ACC112 (cell line): ENCODE data around the gene LYAR.
"Not testable (repeated sequence)": the region's sequence is repeated elsewhere in the genome, so short reads cannot be mapped to it uniquely, and the experiment has no call there.

Experiments
- H2AFZ ChIP-seq: fragments of 200-600 bp; sonication (generic); one replicate; pipeline ENCODE4 v1.6.0; 2017; ENCODE audit warnings: antibody characterized with exemption, low read length; ENCODE audit not compliant: unreplicated experiment
- H3K27ac ChIP-seq: fragments of 200-600 bp; sonication (generic); 2 replicates; pipeline ENCODE4 v1.5.1; 2014; ENCODE audit warnings: low read depth, mild to moderate bottlenecking, antibody characterized with exemption, low read length, moderate library complexity
- H3K27me3 ChIP-seq: fragments of 200-600 bp; sonication (generic); 2 replicates; pipeline ENCODE4 v1.6.1; 2014; ENCODE audit warnings: mild to moderate bottlenecking, antibody characterized with exemption, low read length, moderate library complexity, mixed read lengths; ENCODE audit not compliant: insufficient read depth
- H3K36me3 ChIP-seq: fragments of 200-600 bp; sonication (generic); 2 replicates; pipeline ENCODE4 v1.6.1; 2016; ENCODE audit warnings: mild to moderate bottlenecking, antibody characterized with exemption, low read length, moderate library complexity, mixed read lengths; ENCODE audit not compliant: insufficient read depth
- H3K4me1 ChIP-seq: fragments of 200-600 bp; sonication (generic); one replicate; pipeline ENCODE4 v1.6.1; 2016; ENCODE audit warnings: low read length, mixed read lengths; ENCODE audit not compliant: insufficient read depth, unreplicated experiment, control insufficient read depth
- H3K4me3 ChIP-seq: fragments of 200-600 bp; sonication (generic); 2 replicates; pipeline ENCODE4 v1.5.1; 2014; ENCODE audit warnings: mild to moderate bottlenecking, low read depth, low read length
- H3K79me2 ChIP-seq: fragments of 200-600 bp; sonication (generic); one replicate; pipeline ENCODE4 v1.6.0; 2016; ENCODE audit warnings: low read length; ENCODE audit not compliant: control insufficient read depth, unreplicated experiment, insufficient read depth

The LYAR gene

GRCh38 chr4:4247696-4248028 is 42.3 kb downstream of the LYAR start:
- Histone ChIP-seq H3K36me3 (peaks cover 3% of the 10 kb centered on the region; the same call in 1 of the 2 replicates), H3K4me1 (peaks cover 6% of the 10 kb centered on the region), H3K4me3 (peak overlapping the region; percentile 96), H3K27me3 (no peaks in the 10 kb centered on the region), H2AFZ (peak overlapping the region; percentile 92), H3K79me2 (peaks cover 12% of the 10 kb centered on the region), H3K27ac (peak overlapping the region; percentile 90)

- Histone ChIP-seq H3K79me2 (peaks cover 12% of the 10 kb centered on the region), H3K4me1 (peaks cover 6% of the 10 kb centered on the region), H3K27ac (no peak overlapping the region), H3K36me3 (peaks cover 14% of the 10 kb centered on the region), H3K27me3 (no peaks in the 10 kb centered on the region), H3K4me3 (no peak overlapping the region), H2AFZ (no peak overlapping the region)
Observed at GRCh38 chr4:4245172-4245571, 44.8 kb downstream of the LYAR start.

- not testable (repeated sequence) for H3K4me3 ChIP-seq, H3K4me1 ChIP-seq, H3K27ac ChIP-seq, H3K27me3 ChIP-seq, H3K79me2 ChIP-seq, H2AFZ ChIP-seq
- peaks cover 18% of the 10 kb centered on the region for H3K36me3 ChIP-seq
Observed at GRCh38 chr4:4239551-4239950, 50.4 kb downstream of the LYAR start.

- Histone ChIP-seq H3K36me3 (0 out of 2 replicates have a peak, but pooled peaks cover 4% of the 10 kb centered on the region), H2AFZ (no peak overlapping the region), H3K79me2 (no peaks in the 10 kb centered on the region), H3K4me1 (no peaks in the 10 kb centered on the region), H3K27me3 (peaks cover 14% of the 10 kb centered on the region), H3K4me3 (no peak overlapping the region), H3K27ac (no peak overlapping the region)
Observed at GRCh38 chr4:4233610-4234009, 56.3 kb downstream of the LYAR start.

- no peak overlapping the region for H3K4me3 ChIP-seq
- no peaks in the 10 kb centered on the region for H3K79me2 ChIP-seq
Observed at GRCh38 chr4:4228356-4228668, 61.6 kb downstream of the LYAR start.

GRCh38 chr4:4227510-4228355 is 62.2 kb downstream of the LYAR start:
- Histone ChIP-seq H3K4me1 (no peaks in the 10 kb centered on the region), H3K79me2 (no peaks in the 10 kb centered on the region), H3K27me3 (peaks cover 68% of the 10 kb centered on the region), H3K36me3 (no peaks in the 10 kb centered on the region), H3K4me3 (no peak overlapping the region), H3K27ac (no peak overlapping the region), H2AFZ (no peak overlapping the region)

More at GRCh38 chr4:4228356-4228668, 61.6 kb downstream of the LYAR start:
- Histone ChIP-seq H3K36me3 (no peaks in the 10 kb centered on the region), H3K4me1 (no peaks in the 10 kb centered on the region), H3K27ac (no peak overlapping the region), H3K27me3 (peaks cover 62% of the 10 kb centered on the region), H2AFZ (no peak overlapping the region)

- Histone ChIP-seq H3K36me3 (no peaks in the 10 kb centered on the region), H3K27me3 (peaks cover 77% of the 10 kb centered on the region), H3K79me2 (no peaks in the 10 kb centered on the region), H3K4me3 (no peak within 1 kb of the TSS), H3K4me1 (no peaks in the 10 kb centered on the region), H3K27ac (no peak within 1 kb of the TSS), H2AFZ (no peak within 1 kb of the TSS)
Observed at GRCh38 chr4:4226606-4227438, 63.1 kb downstream of the LYAR start, which contains the start of gene OTOP1. Gene OTOP1 (minus strand): TSS chr4:4226929. CDS start chr4:4226864, 65 bp downstream.

GRCh38 chr4:4225915-4226605 is 63.9 kb downstream of the LYAR start:
- Histone ChIP-seq H3K27ac (no peak overlapping the region), H3K79me2 (no peaks in the 10 kb centered on the region), H3K4me3 (no peak overlapping the region), H2AFZ (no peak overlapping the region), H3K36me3 (no peaks in the 10 kb centered on the region), H3K27me3 (peaks cover 81% of the 10 kb centered on the region), H3K4me1 (no peaks in the 10 kb centered on the region)
